ENCODE measurements around the gene ZFAND5.

Gene ZFAND5

DNA sequence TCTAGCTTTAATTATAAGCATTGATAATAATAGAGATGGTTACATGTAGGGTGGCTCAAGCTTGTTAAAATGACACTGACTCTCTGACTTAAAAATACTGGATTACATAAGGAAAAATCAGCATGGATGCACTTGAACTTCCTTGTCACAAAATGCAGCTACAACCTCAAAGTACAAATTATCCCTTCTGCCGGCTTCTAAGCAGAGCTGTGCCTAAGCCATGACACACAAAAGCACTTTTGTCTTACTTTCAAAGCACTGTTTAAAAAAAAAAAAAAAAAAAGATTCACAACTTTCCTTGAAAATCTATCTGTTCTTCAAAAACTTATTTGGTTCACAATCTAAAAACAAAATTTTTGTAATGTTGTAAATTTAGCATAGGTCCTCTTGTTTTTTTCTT lies 36.4 kb upstream of the ZFAND5 start:
- H3K36me3 ChIP-seq: no peaks in the 10 kb centered on the region
- H3K4me3 ChIP-seq (ENCODE audit: low read depth in 1 of 2, low read length in 1 of 2): no peak overlapping the region
- H3K4me1 ChIP-seq (ENCODE audit: control insufficient read depth in 1 of 2, insufficient read depth in 1 of 2, low read depth in 1 of 2, low read length in 1 of 2): peaks cover 12 to 15% of the 10 kb centered on the region in 2 experiments
- H3K9me3 ChIP-seq: no peaks in the 10 kb centered on the region
- no peak overlapping the region for H3K27ac ChIP-seq
- TF ChIP-seq, protein P1, sequence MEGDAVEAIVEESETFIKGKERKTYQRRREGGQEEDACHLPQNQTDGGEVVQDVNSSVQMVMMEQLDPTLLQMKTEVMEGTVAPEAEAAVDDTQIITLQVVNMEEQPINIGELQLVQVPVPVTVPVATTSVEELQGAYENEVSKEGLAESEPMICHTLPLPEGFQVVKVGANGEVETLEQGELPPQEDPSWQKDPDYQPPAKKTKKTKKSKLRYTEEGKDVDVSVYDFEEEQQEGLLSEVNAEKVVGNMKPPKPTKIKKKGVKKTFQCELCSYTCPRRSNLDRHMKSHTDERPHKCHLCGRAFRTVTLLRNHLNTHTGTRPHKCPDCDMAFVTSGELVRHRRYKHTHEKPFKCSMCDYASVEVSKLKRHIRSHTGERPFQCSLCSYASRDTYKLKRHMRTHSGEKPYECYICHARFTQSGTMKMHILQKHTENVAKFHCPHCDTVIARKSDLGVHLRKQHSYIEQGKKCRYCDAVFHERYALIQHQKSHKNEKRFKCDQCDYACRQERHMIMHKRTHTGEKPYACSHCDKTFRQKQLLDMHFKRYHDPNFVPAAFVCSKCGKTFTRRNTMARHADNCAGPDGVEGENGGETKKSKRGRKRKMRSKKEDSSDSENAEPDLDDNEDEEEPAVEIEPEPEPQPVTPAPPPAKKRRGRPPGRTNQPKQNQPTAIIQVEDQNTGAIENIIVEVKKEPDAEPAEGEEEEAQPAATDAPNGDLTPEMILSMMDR (IDR thresholded peaks at IDR 0.05): no peak
- no peaks in the 10 kb centered on the region for H3K27me3 ChIP-seq

DNA sequence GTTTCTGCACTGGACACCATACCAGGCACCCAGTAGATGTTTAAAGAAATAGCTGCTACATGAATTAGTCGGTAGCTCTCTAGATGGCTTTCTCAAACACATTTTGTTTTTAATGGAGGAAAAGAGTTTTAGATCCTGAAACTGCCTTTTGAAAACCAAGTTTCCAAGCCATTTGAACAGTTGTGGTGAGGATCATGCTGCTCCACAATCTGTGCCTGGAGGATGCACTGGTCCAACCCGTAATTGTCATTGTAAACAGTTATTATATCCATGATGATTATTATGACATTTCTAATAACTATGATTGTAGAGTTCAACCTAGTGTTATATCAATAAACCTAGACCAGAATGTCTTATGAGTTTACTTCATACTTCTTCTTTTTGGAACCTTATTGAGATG lies 35.9 kb upstream of the ZFAND5 start:
- TF ChIP-seq, protein P1 (IDR thresholded peaks at IDR 0.05): no peak

DNA sequence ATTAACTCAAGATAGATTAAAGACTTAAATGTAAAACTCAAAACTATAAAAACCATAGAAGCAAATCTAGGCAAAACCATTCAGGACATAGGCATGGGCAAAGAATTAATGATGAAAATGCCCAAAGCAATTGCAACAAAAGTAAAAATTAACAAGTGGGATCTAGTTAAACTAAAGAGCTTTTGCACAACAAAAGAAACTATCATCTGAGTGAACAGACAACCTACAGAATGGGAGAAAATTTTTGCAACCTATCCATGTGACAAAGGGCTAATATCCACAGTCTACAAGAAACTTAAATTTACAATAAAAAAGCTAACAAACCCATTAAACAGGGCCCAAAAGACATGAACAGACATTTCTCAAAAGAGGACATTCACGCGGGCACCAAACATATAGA lies 34.4 kb upstream of the ZFAND5 start:
- no peaks in the 10 kb centered on the region for H3K36me3 ChIP-seq

More for the DNA sequence above, 35.9 kb upstream of the ZFAND5 start:
- Histone ChIP-seq H3K36me3 (no peaks in the 10 kb centered on the region), H3K27ac (no peak overlapping the region), H3K27me3 (no peaks in the 10 kb centered on the region), H3K9me3 (no peaks in the 10 kb centered on the region), H3K4me1 (ENCODE audit: control insufficient read depth in 1 of 2, insufficient read depth in 1 of 2, low read depth in 1 of 2, low read length in 1 of 2) (peaks cover 18 to 20% of the 10 kb centered on the region in 2 experiments), H3K4me3 (ENCODE audit: low read depth in 1 of 2, low read length in 1 of 2) (no peak overlapping the region)

DNA sequence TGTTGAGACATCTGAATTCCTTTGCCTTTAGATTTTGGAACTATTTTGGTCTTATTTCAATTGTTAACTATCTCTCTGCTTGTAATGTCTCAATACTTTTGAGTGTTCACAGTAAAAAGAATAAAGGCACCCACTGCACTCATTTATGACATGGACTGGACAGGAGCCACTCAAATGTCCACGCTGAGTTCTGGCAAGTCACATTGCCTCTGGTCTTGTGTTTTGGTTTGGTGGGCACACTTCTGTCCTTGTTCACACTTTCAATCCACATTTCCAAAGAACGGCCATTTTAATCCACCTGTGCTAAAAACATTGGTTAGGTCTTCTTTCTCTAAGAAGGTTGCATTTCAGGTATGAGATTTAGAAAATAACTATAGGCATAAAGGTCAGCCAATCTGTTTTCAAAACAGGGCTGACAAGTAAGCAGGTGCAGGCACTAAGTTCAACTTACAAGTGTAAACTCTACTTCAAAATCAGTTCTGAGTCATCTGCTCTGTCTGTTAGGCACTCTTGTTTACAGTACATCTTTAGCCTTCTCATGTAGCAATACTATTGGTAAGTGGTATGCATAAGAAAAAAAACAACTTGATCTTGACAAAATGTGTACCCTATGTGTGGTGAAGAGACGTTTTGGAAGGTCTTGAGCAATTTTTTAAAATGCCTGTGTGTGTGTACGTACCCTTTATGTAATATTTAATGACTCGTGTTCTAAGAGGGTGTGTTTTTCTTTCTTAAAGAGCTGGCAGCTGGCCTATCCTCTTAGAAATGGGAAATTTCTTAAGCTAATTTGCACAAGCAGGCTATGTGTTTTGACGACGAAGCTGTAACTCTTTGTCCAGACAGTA lies 31.5 kb upstream of the ZFAND5 start:
- no peaks in the 10 kb centered on the region for H3K9me3 ChIP-seq
- no peaks in the 10 kb centered on the region for H3K27me3 ChIP-seq
- no peaks in the 10 kb centered on the region for H3K36me3 ChIP-seq
- TF ChIP-seq, protein P1 (IDR thresholded peaks at IDR 0.05): no peak
- peak overlapping the region; percentile 75 for H3K27ac ChIP-seq
- H3K4me1 ChIP-seq (ENCODE audit: control insufficient read depth in 1 of 2, insufficient read depth in 1 of 2, low read depth in 1 of 2, low read length in 1 of 2): peaks cover 38 to 41% of the 10 kb centered on the region in 2 experiments
- H3K4me3 ChIP-seq (ENCODE audit: low read depth in 1 of 2, low read length in 1 of 2): no peak overlapping the region

More for the DNA sequence above, 34.4 kb upstream of the ZFAND5 start:
- Histone ChIP-seq H3K27me3 (no peaks in the 10 kb centered on the region), H3K9me3 (no peaks in the 10 kb centered on the region), H3K27ac (no peak overlapping the region), H3K4me3 (ENCODE audit: low read depth in 1 of 2, low read length in 1 of 2) (no peak overlapping the region), H3K4me1 (ENCODE audit: control insufficient read depth in 1 of 2, insufficient read depth in 1 of 2, low read depth in 1 of 2, low read length in 1 of 2) (peaks cover 27 to 29% of the 10 kb centered on the region in 2 experiments)
- TF ChIP-seq, protein P1 (IDR thresholded peaks at IDR 0.05): no peak

DNA sequence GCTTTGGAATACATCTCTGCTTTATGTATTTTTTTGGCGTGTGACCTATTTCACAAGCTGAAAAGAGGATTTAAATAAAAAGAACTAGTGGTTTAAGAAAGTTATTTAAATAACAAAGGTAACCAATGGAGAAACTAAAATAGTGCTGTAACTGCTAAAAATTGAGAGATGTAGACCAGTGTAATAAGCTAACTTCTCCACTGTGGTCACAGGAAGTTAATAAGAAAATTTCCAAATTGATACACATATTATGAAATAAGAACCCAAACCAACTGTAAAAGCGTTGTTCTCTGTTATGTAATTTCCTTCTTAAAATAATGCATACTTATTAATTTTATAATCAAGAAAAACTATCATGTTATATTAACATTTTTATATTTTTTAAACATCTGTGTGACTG lies 29.1 kb upstream of the ZFAND5 start:
- Histone ChIP-seq H3K27me3 (no peaks in the 10 kb centered on the region), H3K4me1 (ENCODE audit: control insufficient read depth in 1 of 2, insufficient read depth in 1 of 2, low read depth in 1 of 2, low read length in 1 of 2) (peaks cover 38 to 41% of the 10 kb centered on the region in 2 experiments), H3K9me3 (no peaks in the 10 kb centered on the region), H3K4me3 (ENCODE audit: low read depth in 1 of 2, low read length in 1 of 2) (no peak overlapping the region), H3K27ac (peak overlapping the region; percentile 65), H3K36me3 (no peaks in the 10 kb centered on the region)
- TF ChIP-seq, protein P1 (IDR thresholded peaks at IDR 0.05): no peak
